HG03460 (cell line): ENCODE results near the gene HDAC10.
A peak's percentile ranks its signal among the peaks of the same experiment; 100 is the strongest.

Experiments used
- ATAC-seq: cut with Tn5 transposase; IDR thresholded peaks from one replicate; pipeline ENCODE4 v1.9.1; 2021; ENCODE audit not compliant: unreplicated experiment

The HDAC10 gene

DNA sequence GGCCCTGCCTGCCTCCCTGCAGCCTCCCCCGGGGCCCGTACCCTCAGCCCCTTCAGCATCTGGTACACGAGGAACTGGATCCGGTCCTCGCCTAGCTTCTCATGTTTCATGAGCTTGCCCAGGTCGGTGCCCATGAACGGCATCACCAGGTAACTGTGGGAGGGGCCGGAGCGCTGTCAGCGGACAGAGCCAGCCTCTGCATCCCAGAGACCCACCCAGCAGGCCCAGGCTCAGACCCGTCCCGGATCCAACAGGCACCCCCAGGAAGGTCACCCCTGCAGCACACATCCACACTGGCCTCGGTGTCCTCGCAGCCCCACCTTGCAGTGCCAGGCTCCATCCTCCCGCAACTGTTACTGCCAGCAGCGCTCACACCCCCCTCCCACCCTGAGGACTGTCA lies 6.0 kb upstream of the HDAC10 start:
- ATAC-seq = no peak

- ATAC-seq = no peak
These were observed 5.3 kb upstream of the HDAC10 start for GRCh38 chr22:50256258-50256862.

- ATAC-seq = no peak
These were observed 4.5 kb upstream of the HDAC10 start for GRCh38 chr22:50255607-50256006.

GRCh38 chr22:50255099-50255498 lies 4.0 kb upstream of the HDAC10 start:
- no peak for ATAC-seq

- no peak for ATAC-seq
These were observed 2.9 kb upstream of the HDAC10 start for GRCh38 chr22:50253941-50254340.

DNA sequence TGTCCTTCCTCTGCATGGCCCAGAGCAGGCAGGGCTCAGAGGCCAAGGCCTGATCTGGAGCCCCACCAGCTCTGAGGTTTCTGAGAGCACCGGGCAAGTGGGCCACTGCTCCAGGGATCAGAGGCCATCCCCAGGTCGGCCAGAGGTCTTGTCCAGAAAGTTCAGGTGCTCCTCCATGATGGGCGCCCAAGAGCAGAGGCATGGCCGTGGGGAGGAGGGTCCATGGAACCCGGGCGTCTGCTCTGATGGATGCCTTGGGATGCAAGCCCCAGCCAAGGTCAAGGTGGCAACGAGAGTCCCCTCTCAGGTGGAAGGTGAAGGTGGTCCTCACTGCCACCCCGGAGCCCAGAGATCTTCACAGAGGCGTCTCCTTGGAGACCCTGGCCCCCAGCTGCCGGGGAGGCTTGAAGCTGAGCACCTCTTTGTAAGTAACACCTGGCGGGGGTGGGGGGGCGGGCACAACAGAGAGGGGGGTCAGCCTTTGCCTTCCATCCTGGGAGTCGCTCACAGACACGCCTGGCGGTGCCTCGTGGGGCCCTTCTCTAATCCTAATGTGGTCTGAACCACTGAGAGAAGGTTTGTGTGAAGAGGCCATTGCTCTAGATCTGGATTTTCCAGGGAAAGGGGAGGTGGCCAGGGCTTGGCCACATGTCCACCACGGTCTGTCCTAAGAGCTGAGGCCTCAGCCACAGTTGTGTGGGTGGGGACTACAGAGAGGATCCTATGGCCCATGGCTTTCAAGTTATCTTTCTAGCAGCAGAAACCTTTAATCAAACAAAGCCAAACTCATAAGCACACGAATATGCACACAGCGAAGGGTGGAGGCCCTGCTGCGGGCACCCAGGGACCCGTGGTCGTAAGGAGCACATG lies 2.2 kb upstream of the HDAC10 start:
- no peak for ATAC-seq

GRCh38 chr22:50252082-50253045 lies 1.3 kb upstream of the HDAC10 start:
- no peak for ATAC-seq

DNA sequence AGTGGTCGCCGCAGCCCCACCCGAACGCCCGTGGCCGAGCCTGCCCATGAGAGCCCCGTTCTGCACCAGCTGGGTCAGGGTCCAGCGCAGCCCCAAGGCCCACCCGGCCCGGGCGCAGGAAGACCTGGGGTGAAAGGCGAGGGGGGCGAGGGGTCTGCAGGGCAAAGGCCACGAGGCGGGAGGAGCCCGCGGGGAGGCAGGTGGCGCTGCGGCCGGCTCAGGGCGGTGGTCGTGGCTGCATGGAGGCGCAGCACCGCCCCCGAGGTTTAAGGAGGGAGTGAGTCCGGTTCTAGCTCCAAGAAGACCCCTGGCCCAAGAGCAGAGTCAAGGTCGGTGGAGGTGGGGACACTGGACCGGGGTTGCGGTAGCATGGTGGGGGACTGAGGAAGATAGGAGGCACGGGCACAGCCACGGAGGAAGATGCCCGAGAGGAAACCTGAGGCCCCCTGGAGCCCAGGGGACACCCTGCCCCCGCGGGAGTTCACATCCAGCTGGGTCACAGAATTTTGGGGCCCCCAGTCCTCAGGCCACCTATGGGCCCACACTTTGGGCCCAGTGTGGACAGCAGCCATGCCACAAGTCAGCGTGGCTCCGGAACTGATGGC lies 514 bp upstream of the HDAC10 start:
- no peak for ATAC-seq

- ATAC-seq = no peak
These were observed 863 bp downstream of the HDAC10 start for GRCh38 chr22:50250249-50250554.

DNA sequence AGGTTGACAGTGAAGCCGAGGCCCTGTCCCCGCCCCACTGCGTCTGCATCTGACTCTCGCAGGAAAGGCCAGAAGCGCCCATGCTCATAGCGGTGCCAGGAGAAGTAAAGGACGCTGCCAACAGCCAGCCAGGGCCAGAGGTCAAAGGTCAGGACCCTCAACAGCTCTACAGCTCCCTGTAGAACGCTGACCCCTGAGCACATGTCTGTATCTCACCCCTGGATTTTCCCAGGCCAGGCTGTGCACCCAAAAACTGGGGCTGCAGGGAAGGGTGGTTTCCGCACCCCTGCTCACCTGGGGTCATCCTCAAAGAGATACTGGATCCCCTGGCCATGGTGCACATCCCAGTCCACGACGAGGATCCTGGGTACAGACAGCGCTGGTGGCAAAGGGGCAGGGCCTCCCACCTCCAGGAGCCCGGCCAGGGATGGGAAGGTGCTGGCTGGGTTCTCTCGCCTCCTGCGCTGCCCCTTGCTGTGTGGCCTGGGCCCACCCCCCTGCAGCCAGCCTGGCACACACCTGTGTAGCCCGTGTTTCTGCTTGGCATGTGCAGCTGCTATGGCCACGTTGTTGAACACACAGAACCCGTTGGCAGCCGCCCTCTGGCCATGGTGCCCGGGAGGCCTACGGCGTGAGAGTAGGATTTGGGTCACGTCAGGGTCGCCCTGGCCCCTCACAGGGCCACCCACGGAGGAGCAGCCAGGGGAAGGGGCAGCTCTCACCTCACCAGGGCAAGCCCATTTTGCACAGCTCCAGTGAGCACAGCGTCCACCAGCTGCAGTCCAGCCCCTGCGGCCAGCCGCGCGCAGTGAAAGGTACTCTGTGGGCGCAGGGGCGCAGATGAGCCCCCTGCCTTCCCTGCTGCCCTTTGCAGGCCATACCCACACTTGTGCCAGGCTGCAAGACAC lies 1.5 kb downstream of the HDAC10 start:
- no peak for ATAC-seq

GRCh38 chr22:50248196-50249081 lies 2.6 kb downstream of the HDAC10 start:
- ATAC-seq = no peak

DNA sequence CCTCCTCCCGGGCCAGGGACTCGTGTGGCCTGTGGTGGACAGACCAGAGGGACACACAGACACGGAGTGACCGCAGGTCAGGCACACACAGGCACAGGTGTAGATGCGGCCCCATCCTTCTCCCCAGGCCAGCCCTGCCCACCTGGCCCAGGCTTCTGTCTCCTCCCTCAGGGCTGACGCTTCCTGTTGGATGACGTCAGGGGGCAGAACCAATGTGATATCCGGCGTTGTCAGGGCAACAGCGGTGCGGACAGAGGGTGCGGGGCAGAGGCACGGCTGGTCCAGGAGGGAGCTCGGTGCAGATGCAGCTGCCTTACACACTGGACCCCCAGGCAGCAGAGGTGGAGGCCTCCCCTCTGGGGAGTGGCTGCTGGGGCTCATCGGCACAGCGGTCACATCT lies 3.3 kb downstream of the HDAC10 start:
- no peak for ATAC-seq

GRCh38 chr22:50246242-50247175 lies 4.6 kb downstream of the HDAC10 start:
- ATAC-seq = no peak

- no peak for ATAC-seq
These were observed 5.6 kb downstream of the HDAC10 start for GRCh38 chr22:50245214-50246072.

DNA sequence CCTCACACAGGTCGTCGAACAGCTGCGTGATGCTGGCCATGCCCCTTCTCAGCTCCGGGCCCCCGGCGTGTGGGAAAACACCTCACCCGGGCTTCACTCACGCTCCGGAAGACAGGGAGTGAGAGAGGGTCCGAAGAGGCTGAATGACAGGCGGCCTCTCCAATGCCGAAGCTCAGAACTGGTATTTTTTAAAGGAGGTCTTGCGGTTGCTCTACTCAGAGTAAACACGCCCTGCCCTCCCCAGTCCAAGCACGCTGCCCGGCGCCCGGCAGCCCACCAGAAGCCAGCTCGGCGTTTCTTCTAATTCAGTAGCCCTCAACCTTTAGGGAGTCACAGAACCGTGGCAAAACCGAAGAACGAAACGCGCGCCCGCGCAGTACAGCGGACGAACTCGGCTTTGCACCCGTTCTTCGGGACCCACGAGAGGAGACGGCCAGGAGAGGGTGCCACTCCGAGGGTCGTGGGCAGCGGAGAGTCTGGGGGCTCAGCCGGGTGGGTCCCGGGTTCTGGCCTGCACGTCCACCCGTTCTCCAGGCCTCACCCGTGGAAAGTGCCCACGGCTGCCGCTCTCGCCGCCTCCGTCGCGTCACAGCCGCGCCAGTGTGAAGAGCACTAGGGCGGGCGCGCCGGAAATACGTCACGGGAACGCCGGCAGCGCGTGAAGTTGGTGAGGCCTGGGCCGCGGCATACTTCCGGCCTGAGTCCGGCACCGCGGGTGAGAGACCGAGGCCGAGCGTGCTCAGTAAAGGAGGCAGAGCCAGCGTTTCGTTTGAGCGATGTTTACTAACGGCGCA lies 6.4 kb downstream of the HDAC10 start, which contains the start of gene TUBGCP6:
Gene TUBGCP6, minus strand, starts transcription at position 604 of the 794 bp plus-strand sequence. Its CDS starts 564 bp downstream, at position 40.
- peak; percentile 72 for ATAC-seq
